HCT116 (cell line): ENCODE results near the gene THEMIS.

Source experiments
- ATF3 ChIP-seq: IDR thresholded peaks from 2 replicates; pipeline ENCODE4 v1.6.1; 2012
- CTCF ChIP-seq, 3 experiments: fragments of 200-600 bp in 1 of 3; sonication (generic) in 1 of 3; IDR thresholded peaks in 2 of 3; conservative IDR thresholded peaks in 1 of 3; 2 replicates each; pipeline ENCODE4 v1.5.1; 2012 to 2017; ENCODE audit warnings: low read depth in 2 of 3, low read length in 2 of 3, antibody characterized with exemption in 1 of 3, borderline replicate concordance in 1 of 3, control low read depth in 1 of 3, mild to moderate bottlenecking in 1 of 3, mixed read lengths in 1 of 3, mixed run types in 1 of 3, moderate library complexity in 1 of 3; ENCODE audit not compliant: insufficient read depth in 1 of 3
- EGR1 ChIP-seq: IDR thresholded peaks from 2 replicates; pipeline ENCODE4 v1.6.1; 2012; ENCODE audit warnings: low read depth
- EZH2 ChIP-seq: fragments of 200-600 bp; sonication (generic); IDR thresholded peaks from 2 replicates; pipeline ENCODE4 v1.6.1; 2017; ENCODE audit warnings: antibody characterized with exemption, mixed run types
- EZH2phosphoT487 ChIP-seq: fragments of 200-600 bp; IDR thresholded peaks from 2 replicates; pipeline ENCODE4 v1.6.1; 2018; ENCODE audit warnings: antibody characterized with exemption, borderline replicate concordance
- JUND ChIP-seq: IDR thresholded peaks from 2 replicates; pipeline ENCODE4 v1.6.1; 2012
- MAX ChIP-seq: IDR thresholded peaks from 2 replicates; pipeline ENCODE4 v1.6.1; 2012
- POLR2A ChIP-seq: IDR thresholded peaks from 2 replicates; pipeline ENCODE4 v1.7.0; 2011; ENCODE audit warnings: borderline replicate concordance; ENCODE audit not compliant: insufficient read depth, insufficient read length; ENCODE audit errors: extremely low read depth
- POLR2AphosphoS5 ChIP-seq: IDR thresholded peaks from 2 replicates; pipeline ENCODE4 v1.6.1; 2011; ENCODE audit warnings: mild to moderate bottlenecking, low read depth, low read length, moderate library complexity
- RAD21 ChIP-seq: IDR thresholded peaks from 2 replicates; pipeline ENCODE4 v1.6.1; 2012; ENCODE audit warnings: low read depth, mild to moderate bottlenecking
- REST ChIP-seq: IDR thresholded peaks from 2 replicates; pipeline ENCODE4 v1.6.1; 2012; ENCODE audit warnings: low read depth
- YY1 ChIP-seq: IDR thresholded peaks from 2 replicates; pipeline ENCODE4 v1.6.1; 2011; ENCODE audit warnings: low read length, low read depth, moderate library complexity, mild to moderate bottlenecking; ENCODE audit not compliant: insufficient replicate concordance; ENCODE audit errors: extremely low read depth
- ZFX ChIP-seq: fragments of 450-650 bp; IDR thresholded peaks from 2 replicates; pipeline ENCODE4 v1.6.1; 2017
- ZNF274 ChIP-seq: fragments of 200-500 bp; sonication (Bioruptor generic); IDR thresholded peaks from 2 replicates; pipeline ENCODE4 v1.6.1; 2014; ENCODE audit warnings: mild to moderate bottlenecking, low read depth, low read length, inconsistent platforms

GRCh38 chr6:127690092-127690491, 210.8 kb downstream of the THEMIS start:
- TF ChIP-seq CTCF (IDR thresholded peaks at IDR 0.05 in 2 of 3, conservative IDR thresholded peaks at IDR 0.05 in 1 of 3; ENCODE audit: borderline replicate concordance in 1 of 3, insufficient read depth in 1 of 3, low read depth in 2 of 3, low read length in 2 of 3) (peak; percentile 64 to 75 (median 71)), RAD21 (peak; percentile 81), EZH2 (no peak), MAX (no peak), REST (no peak), EZH2phosphoT487 (no peak), POLR2AphosphoS5 (no peak), ZNF274 (no peak), ZFX (no peak), EGR1 (no peak), ATF3 (no peak), JUND (no peak), POLR2A (no peak), YY1 (no peak)
